Kidney (tissue), 14 donors: ENCODE results near the gene COX7A2L. TPM values are rescaled to one million over a fixed set of nuclear protein-coding genes. Genes with fewer than 3 reads are reported as not detected.

Experiments
- DNase-seq, 5 donors: peaks; one replicate each; pipeline ENCODE4 v3.0.0-alpha.2; 2013 to 2020
- FAIRE-seq: peaks from 2 replicates; lab custom pipeline; 2012; peaks lifted over from hg19 to GRCh38; lab: Jason Lieb, UNC
- H3K27ac ChIP-seq, 2 donors: one replicate each; pipeline ENCODE4 v1.7.0; 2013; ENCODE audit warnings: low read depth in 2 of 2, low read length in 2 of 2, inconsistent platforms in 1 of 2
- H3K27me3 ChIP-seq: one replicate; pipeline ENCODE4 v1.7.1; 2013; ENCODE audit warnings: low read length, inconsistent platforms; ENCODE audit not compliant: control insufficient read depth, insufficient read depth
- H3K36me3 ChIP-seq, 3 donors: one replicate each; pipeline versions ENCODE4 v1.7.0 to v1.7.1; 2013; ENCODE audit warnings: low read length in 3 of 3, control low read depth in 1 of 3, inconsistent platforms in 1 of 3; ENCODE audit not compliant: insufficient read depth in 3 of 3, control insufficient read depth in 2 of 3
- H3K4me1 ChIP-seq, 3 donors: one replicate each; pipeline versions ENCODE4 v1.7.0 to v1.7.1; 2013; ENCODE audit warnings: low read length in 3 of 3, inconsistent platforms in 1 of 3, low read depth in 1 of 3; ENCODE audit not compliant: control insufficient read depth in 2 of 3, insufficient read depth in 2 of 3
- H3K4me3 ChIP-seq, 3 donors: one replicate each; pipeline versions ENCODE4 v1.7.0 to v1.8.1; 2013; ENCODE audit warnings: low read length in 3 of 3, control low read depth in 1 of 3, inconsistent platforms in 1 of 3
- H3K9ac ChIP-seq, 3 donors: one replicate each; pipeline versions ENCODE4 v1.7.0 to v1.7.1; 2013; ENCODE audit warnings: low read length in 3 of 3, control low read depth in 1 of 3, inconsistent platforms in 1 of 3
- H3K9me3 ChIP-seq, 3 donors: one replicate each; pipeline versions ENCODE4 v1.7.0 to v1.7.1; 2013; ENCODE audit warnings: low read length in 3 of 3, control low read depth in 1 of 3, inconsistent platforms in 1 of 3; ENCODE audit not compliant: control insufficient read depth in 2 of 3, insufficient read depth in 1 of 3
- CTCF ChIP-seq: IDR thresholded peaks from 3 replicates; pipeline ENCODE4 v1.5.1; 2012; ENCODE audit warnings: mild to moderate bottlenecking, moderate library complexity, borderline replicate concordance; ENCODE audit not compliant: insufficient read depth; ENCODE audit errors: extremely low read depth
- intact Hi-C: fragments of 100-400 bp; cut with DNase I; formaldehyde crosslinking; loops from one replicate; pipeline ENCODE4 v1.11.1; 2022
- polyA plus RNA-seq: library from polyadenylated mRNA; stranded (reverse); fragments of 350-450 nt; fragmentation: Illumina TruSeq; extraction: RNeasy Lipid Tissue Mini Kit (QIAGEN cat#74804); gene quantifications from one replicate; pipeline ENCODE4 v1.2.3, GENCODE V29; 2014; ENCODE audit warnings: low read depth, low replicate concordance; ENCODE audit not compliant: insufficient read depth
- total RNA-seq: library from RNA; stranded (reverse); fragmentation: NEBNext Ultra II Directional; extraction: Animal tissue kit (Norgen Biotek cat#: 25700); gene quantifications from one replicate; pipeline ENCODE4 v1.2.1, GENCODE V29; 2021
- donor health status: control.
- donor health status: control.
- donor health status: control.
- donor health status: control.
- donor health status: control.
- donor health status: DM: yes; HTN: yes; CAD: no.
- donor health status: Normal renal cell carcinoma (clear cell type).

The COX7A2L gene
- total and polyA plus RNA-seq, 2 donors from 2014 or later, result 90.2 to 321 TPM

- H3K27me3 ChIP-seq, result no peaks in the 10 kb centered on the region
- no peak for TF ChIP-seq CTCF
- H3K9ac ChIP-seq, result no peak overlapping the region
- FAIRE-seq (no peak), DNase-seq (no peak)
- H3K9me3 ChIP-seq, result no peaks in the 10 kb centered on the region
- no peak overlapping the region for H3K27ac ChIP-seq
- intact Hi-C loops, result no loop called here
- peaks cover 0 to 3% (median 0%) of the 10 kb centered on the region in 3 donors for H3K36me3 ChIP-seq
- H3K4me3 ChIP-seq, result no peak overlapping the region
- peaks cover 0 to 27% (median 14%) of the 10 kb centered on the region in 3 donors for H3K4me1 ChIP-seq
Measured at GRCh38 chr2:42340938-42341636, 19.9 kb downstream of the COX7A2L start.

GRCh38 chr2:42340045-42340937 lies 20.7 kb downstream of the COX7A2L start:
- FAIRE-seq, result no peak
- Histone ChIP-seq H3K27ac (no peak overlapping the region), H3K36me3 (peaks cover 0 to 6% (median 2%) of the 10 kb centered on the region in 3 donors), H3K9me3 (no peaks in the 10 kb centered on the region), H3K27me3 (no peaks in the 10 kb centered on the region), H3K9ac (no peak overlapping the region), H3K4me1 (peaks cover 0 to 22% (median 14%) of the 10 kb centered on the region in 3 donors), H3K4me3 (no peak overlapping the region)
- intact Hi-C loops, result no loop called here
- TF ChIP-seq CTCF, result no peak
- peak in 3 of 5 donors; percentile 31 to 51 (median 39) for DNase-seq

- FAIRE-seq (no peak), DNase-seq (peak in 4 of 5 donors; percentile 39 to 51 (median 40))
- Histone ChIP-seq H3K36me3 (peaks cover 0 to 6% (median 2%) of the 10 kb centered on the region in 3 donors), H3K27me3 (no peaks in the 10 kb centered on the region), H3K9ac (no peak overlapping the region), H3K4me1 (peaks cover 0 to 22% (median 14%) of the 10 kb centered on the region in 3 donors), H3K9me3 (no peaks in the 10 kb centered on the region), H3K4me3 (no peak overlapping the region), H3K27ac (no peak overlapping the region)
- TF ChIP-seq CTCF, result no peak
- intact Hi-C loops, result no loop called here
Measured at GRCh38 chr2:42339191-42339912, 21.7 kb downstream of the COX7A2L start.
